ENCODE measurements around the gene COA1.
A peak's percentile ranks its signal among the peaks of the same experiment; 100 is the strongest.
"Not testable (repeated sequence)": the region's sequence is repeated elsewhere in the genome, so short reads cannot be mapped to it uniquely, and the experiment has no call there.

COA1 gene, protein sequence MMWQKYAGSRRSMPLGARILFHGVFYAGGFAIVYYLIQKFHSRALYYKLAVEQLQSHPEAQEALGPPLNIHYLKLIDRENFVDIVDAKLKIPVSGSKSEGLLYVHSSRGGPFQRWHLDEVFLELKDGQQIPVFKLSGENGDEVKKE

DNA sequence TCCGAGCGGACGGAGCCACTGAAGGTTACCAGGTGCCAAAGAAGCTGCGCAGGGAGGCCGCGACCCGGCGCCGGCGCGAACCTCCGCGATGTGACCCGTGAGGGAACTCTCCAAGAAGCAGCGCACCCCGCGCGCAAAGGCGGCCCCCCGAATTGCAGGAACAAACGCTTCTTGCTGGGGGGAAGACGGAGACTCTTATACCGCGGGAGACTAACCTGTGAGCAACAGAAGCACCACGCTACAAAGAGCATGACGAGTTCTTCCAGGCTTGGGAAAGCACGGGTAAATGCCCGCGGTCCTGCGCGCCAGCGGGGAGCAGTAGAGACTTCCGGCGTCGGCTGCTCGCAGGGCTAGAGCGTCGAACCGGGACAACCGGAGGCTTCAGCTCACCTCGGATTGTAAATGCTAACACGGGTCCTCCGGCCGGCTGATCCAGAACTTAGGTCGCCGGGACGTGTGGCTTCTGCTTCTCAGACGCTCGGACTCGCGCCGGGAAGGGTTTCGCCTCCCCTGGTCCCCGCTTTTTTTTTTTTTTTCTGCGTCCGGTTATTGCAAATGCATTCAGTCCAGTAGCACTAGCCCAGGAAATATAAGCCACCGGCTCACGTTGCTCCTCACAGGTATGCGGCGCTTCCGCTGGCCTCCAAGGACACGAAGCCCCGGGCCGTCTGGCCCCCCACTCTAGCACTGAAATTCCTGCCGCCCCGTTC is at the start of gene COA1:
TSS of gene COA1 (minus strand) at position 310 of the 710 bp plus-strand sequence. CDS start 80,909 bp downstream, outside the sequence.
- DNase-seq: peak; percentile 23

DNA sequence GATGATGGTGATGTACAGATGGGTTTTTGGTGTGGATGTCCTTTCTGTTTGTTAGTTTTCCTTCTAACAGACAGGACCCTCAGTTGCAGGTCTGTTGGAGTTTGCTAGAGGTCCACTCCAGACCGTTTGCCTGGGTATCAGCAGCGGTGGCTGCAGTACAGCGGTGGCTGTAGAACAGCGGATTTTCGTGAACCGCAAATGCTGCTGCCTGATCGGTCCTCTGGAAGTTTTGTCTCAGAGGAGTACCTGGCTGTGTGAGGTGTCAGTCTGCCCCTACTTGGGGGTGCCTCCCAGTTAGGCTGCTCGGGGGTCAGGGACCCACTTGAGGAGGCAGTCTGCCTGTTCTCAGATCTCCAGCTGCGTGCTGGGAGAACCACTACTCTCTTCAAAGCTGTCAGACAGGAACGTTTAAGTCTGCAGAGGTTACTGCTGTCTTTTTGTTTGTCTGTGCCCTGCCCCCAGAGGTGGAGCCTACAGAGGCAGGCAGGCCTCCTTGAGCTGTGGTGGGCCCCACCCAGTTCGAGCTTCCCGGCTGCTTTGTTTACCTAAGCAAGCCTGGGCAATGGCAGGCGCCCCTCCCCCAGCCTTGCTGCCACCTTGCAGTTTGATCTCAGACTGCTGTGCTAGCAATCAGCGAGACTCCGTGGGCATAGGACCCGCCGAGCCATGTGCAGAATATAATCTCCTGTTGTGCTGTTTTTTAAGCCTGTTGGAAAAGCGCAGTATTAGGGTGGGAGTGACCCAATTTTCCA is 49.1 kb upstream of the COA1 start:
- DNase-seq: not testable (repeated sequence)

DNA sequence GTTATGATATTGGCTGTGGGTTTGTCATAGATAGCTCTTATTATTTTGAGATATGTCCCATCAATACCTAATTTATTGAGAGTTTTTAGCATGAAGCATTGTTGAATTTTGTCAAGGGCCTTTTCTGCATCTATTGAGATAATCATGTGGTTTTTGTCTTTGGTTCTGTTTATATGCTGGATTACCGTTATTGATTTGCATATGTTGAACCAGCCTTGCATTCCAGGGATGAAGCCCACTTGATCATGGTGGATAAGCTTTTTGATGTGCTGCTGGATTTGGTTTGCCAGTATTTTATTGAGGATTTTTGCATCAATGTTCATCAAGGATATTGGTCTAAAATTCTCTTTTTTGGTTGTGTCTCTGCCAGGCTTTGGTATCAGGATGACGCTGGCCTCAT is 45.9 kb upstream of the COA1 start:
- DNase-seq: not testable (repeated sequence)

DNA sequence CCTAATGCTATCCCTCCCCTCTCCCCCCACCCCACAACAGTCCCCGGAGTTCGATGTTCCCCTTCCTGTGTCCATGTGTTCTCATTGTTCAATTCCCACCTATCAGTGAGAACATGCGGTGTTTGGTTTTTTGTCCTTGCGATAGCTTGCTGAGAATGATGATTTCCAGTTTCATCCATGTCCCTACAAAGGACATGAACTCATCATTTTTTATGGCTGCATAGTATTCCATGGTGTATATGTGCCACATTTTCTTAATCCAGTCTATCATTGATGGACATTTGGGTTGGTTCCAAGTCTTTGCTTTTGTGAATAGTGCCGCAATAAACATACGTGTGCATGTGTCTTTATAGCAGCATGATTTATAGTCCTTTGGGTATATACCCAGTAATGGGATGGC is 43.9 kb upstream of the COA1 start:
- not testable (repeated sequence) for DNase-seq

DNA sequence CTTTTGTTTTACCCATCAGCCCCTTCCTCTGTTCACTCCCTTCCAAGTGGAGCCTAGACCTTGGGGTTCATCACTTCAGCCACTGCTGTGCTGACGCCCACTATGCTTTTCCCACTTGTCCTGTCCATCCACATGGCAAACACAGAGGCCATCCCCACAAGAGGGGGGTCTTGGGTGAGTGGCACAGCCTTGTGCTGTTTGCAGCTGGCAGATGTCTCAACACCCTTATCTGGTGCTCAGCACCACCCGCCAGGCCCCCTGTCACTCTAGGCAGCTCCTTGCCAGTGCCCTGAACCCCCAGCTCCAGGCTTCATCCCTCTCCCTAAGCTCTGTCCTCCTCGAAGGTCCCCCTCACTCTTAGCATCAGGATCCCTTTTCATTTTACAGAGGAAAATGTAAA is 42.2 kb upstream of the COA1 start:
- no peak for DNase-seq

DNA sequence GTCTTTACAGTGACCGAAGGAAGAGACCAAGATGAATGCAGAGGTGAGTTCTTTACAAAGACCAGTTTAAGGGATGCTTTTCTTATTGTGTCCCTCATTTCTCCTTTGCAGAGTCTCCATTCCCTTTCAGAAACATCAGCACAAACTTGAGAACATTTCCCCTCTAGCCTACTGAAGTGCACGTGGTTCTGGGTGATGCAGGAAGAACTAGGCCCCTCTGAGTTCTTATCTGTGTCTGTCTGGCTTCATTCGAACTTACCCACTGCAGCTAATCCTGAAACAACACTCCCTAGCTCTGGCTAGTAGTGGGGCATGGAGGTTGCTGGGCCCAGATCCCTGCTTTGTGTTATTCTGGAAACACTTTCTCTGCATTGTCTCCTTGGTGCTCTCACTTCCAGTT is 41.8 kb upstream of the COA1 start:
- no peak for DNase-seq

DNA sequence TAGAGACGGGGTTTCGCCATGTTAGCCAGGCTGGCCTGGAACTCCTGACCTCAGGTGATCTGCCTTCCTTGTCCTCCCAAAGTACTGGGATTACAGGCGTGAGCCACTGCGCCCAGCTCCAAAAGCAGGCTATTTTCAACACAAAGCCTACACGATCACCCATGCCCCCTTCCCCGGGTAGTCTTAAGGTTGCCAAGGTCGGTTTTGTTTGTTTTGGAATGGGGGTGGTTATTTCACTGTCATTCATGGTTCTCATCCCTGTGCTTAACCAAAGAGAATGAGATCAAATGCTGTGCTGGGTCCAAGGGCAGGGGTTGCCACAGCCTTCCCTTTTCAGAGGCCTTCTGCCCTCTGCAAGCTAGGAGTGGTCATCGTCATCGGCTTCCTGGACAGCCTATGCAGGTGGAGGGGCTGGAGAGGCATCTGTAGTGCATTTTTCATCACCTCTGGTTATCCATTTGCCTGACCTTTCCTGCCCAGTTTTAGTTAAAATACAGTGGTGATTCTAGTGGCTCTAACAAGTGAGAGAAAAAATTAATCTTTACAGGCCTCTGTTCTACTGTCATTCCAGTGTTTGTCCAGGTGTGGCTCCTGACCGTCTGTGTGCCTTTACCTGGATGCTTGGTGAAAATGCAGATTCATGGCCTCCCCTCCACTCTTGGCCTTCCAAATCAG is 40.6 kb upstream of the COA1 start:
- DNase-seq: no peak

DNA sequence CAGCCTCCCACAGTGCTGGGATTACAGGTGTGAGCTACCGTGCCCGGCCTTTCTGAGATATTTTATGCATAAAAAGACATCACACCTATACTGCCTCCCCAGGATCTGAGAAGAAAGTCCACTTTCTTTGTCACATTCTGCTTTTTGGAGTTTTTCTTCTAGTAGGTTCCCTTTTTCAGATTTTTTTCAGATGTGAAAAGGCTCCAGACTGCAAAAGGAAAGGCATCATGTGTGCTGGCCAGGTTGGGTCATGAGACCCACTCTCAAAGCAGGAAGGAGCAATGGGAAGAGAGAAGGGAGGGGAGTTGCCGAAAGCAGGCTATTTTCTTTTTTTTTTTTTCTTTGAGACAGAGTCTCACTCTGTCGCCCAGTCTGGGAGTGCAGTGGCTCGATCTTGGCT is 40.0 kb upstream of the COA1 start:
- no peak for DNase-seq

DNA sequence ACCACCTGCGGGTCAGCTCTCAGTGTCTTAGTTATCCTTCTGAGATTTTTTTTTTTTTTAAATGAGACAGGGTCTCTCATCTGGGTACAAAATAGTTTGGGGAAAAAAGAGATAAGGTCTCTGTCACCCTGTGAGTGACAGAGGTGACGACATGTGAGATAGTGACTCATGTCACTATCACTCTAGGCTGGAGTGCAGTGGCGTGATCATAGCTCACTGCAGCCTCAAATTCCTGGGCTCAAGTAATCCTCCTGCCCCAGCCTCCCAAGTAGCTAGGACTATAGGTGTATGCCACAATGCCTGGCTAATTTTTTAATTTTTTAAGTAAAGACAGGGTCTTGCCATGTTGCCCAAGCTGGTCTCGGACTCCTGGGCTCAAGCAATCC is 39.6 kb upstream of the COA1 start:
- no peak for DNase-seq

DNA sequence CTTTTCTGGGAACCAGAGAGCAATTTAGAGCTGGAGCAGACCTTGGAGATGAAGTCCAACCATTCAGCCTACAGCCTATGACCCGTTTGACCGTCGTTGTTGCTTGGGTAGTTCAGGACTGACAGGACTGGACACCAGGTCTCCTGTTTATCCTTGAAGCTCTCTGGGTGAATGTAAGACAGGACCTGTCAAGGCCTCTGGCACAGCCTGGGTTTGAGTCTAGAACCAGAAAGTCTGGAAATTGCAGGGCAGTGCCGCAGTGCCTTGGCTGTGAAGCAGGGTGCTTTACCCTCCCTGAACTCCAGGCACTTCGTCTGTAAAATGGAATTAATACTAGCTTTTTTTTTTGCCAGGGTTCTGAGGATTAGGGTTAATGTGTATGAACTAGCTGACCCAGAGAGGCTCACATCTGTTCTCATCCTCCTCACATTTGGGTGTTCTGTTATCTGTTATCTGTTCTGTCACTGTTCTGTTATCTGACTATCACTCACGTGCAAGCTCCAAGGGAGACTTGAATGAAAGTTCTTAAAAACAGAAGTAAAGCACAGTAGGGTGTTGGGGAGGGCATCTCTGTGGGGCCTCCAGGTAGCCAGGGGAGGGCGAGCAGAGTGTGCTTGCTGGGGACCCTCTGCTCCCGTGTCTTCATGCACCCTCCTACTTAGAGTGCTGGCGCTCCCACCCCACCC is 39.0 kb upstream of the COA1 start:
- DNase-seq: no peak

DNA sequence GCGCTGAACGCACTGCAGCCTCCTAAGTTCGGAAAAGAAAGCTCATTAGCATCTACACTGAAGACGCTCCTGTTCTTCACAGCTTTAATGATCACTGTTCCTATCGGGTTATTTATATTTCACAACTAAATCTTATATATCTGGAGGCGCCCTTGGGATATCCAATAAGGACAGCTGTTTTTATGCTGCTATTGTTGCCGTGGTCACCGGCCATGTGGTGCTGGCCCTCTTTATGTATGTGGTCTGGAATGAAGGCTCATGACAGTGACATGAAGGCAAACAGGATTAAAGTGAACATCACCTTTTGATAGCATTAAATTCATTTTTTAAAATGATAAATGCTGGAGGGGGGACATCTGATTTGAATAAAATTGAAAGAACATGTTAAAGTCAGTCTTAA is 38.0 kb upstream of the COA1 start:
- no peak for DNase-seq

DNA sequence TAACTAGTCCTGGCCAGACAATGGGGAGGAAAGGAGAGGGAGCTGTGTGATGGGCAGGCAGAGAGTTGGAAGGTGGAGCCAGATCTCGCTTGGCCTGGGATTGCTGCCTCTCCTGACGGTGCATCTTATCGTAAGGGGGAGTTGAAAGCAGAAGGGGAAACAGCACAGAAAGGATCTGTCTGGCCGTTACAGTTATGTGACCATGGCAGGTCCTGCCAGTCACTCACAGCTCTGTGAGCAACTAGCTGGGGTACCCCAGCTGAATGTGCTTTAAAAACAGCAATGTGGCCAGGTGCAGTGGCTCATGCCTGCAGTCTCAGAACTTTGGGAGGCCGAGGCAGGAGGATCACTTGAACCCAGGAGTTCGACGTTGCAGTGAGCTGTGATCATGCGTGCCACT is 37.2 kb upstream of the COA1 start:
- no peak for DNase-seq

DNA sequence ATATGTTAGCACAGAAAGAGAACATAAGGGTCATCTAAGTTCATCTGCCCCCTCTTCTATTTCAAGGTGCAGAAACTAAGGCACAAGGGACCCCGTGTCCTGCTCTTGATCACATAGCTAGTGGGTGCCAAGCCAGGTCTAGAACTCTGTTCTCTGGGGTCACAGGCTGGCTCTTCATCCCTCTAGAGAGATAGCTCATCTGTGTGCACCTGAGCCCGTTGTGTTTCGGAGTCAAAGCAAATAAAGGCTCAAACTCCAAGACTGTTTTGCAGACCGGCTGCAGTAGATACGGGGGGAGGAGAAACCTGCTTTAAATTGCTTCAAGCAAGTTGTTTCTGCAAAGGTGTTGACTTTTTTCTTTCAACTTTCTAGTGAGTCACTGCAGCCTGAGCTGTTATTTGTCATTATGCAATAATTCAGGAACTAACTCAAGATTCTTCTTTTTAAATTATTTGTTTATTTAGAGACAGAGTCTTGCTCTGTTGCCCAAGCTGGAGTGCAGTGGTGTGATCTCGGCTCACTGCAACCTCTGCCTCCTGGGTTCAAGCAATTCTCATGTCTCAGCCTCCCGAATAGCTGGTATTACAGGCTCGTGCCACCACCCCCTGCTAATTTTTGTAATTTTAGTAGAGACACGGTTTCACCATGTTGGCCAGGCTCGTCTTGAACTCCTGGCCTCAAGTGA is 35.6 kb upstream of the COA1 start:
- no peak for DNase-seq

DNA sequence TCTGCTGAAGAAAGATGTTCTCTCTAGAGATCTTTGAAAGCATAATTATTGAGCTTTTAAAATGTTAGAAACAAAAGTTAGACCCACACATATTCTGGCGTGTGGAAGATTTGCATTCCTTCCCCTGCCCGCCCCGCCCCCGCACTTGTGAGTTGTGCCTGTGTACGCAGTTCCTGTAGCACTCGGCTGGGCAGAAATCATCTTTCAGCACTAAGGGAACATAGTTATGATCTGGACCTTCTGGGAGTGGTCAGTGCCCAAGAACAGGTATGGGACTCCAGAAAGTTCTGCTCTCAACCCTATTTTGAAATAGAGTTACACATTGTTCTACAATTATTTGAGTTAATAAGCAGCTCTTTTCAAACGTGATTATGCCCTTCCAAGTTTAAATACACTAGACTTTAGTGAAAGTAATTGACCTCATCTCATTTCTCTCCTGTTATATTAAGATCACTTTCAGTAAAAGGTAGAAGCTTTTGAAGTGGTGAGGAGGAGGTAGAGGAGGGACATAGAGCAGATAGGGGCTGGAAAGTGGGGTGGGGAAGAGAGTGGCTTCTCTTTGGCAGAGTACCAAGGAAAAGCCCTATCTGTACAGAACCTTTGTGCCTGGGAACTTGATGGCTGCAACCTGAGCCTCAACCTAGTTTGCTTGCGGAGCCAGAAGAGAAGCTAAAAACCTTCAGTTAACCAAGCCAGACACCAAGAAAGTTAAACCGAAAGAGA is 34.9 kb upstream of the COA1 start:
- no peak for DNase-seq

DNA sequence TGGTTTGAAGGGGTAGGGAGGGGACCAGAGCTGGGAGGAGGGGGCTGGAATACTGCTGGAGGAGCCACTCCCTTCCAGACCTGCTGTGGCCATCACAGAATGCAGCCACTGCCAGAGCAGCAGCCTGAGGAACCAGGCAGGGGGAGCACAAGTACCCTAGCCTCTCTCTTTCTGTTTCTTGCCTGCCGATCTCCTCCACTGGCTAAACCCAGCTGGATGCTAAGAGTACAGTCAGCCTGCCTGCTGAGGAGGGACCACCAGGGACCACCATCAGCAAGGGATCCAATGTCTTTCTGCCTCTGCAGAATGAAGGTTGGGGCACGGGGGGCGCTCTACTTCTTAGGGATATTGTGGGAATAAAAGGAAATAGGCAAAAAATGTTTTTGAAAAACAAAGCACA is 33.9 kb upstream of the COA1 start:
- no peak for DNase-seq

DNA sequence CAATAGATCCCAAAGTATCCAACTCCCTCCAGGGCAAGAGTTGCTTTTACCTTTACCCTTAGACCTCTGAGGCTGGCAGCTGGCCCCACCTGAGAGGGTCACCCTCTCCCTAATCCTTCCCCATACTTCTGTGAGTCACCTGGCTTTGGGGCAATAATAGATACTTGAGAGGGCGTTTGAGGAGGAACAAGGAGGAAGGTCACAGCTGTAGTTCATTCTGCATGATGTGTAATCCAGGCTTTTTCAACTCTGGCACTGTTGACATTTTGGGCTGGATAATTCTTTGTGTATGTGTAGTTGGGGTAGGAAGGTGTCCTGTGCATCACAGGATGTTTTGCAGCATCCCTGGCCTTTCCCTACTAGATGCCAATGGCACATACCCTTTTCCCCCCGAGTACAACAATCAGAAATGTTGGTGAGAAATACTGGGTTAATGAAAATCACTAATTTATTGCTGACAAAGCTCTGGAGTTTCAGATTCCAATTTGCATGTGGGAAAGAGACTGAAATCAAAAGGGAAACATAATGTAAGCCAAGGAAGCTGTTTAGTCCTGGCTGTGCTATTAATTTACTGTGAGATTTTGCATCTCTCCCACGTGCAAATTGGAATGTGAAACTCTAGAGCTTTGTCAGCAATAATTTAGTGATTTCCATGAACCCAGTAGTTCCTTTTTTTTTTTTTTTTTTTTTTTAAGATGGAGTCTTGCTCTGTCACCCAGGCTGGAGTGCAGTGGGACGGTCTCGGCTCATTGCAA is 32.8 kb upstream of the COA1 start:
- DNase-seq: no peak

DNA sequence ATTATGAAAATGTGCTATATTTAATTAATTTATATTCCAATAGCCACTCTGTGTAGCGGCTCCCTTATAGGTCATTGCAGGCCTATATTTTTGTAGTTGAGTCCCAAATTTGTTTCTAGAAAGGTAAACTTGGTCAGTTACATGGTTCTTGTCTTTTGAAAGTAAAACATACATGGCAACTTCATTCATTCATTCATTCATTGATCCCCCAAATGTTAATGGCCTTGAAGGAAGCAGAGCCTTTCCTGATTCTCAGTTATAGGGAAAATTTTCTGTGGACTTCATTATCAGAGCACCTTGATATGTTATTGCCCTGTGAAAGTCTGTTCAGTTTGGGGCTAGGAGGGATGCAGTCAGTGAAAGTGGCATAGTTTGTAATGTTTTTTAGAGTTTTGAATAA is 32.1 kb upstream of the COA1 start:
- no peak for DNase-seq

DNA sequence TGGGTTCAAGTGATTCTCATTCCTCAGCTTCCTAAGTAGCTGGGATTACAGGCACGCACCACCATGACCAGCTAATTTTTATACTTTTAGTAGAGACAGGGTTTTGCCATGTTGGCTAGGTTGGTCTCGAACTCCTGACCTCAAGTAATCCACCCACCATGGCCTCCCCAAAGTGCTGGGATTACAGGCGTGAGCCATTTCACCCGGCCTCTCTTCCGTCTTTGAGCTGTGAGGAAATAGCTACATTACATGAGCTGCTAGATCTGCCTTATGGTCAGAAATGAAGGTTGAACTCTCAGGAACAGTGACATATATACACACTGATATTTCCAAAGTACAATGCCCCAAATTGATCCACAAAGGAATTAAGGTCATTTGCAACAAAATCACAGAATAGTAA is 31.5 kb upstream of the COA1 start:
- no peak for DNase-seq

DNA sequence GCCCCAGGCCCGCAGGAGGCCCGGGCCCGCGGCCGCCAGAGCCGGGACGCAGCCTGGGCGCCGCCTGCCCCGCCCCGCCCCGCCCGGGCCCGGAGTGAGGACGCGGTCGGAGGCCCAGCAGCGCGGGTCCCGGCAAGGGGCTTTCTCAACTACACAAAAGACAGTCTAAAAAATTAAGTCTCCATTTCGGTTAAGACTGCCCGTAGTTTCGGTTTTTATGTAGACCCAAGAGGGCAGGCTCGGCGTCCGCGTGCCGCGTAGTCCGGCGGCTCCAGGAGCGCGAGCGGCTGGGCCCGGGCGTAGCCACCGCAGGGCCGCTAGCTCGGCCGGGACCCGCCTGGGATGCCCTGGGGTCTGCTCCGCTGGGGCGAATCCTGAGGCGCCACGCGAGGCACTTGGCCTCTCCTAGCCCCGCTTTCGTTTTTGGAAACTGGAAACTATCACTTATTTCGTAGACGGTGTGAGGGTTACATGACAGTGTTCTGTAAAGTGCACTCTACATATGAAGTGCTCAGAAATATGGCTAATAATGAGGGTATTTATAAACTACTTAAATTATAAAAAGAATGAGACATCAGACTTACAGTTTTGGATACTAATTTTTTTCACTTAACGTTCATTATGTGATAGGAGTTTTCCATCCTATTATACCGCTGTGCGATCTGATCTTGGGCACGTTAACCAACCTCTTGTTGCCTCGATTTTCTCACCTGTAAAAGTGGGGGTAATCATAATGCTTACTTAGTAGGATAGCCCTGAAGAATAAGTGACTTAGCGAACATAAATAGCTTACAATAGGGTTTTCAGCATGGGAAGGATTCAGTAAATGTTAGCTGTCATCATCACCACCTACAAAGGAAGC is 29.7 kb upstream of the COA1 start:
- DNase-seq: no peak

Data from NCI-H1436 treated with DMSO at 0.1 percent for 48 hours (cell line).